ENCODE data around the gene NCEH1. TPM values are rescaled to one million over a fixed set of nuclear protein-coding genes. Genes with fewer than 3 reads are reported as not detected.

NCEH1 gene
- total and polyA plus RNA-seq, 7 donors = 2.6 to 12.0 (median 5.1) TPM

DNA sequence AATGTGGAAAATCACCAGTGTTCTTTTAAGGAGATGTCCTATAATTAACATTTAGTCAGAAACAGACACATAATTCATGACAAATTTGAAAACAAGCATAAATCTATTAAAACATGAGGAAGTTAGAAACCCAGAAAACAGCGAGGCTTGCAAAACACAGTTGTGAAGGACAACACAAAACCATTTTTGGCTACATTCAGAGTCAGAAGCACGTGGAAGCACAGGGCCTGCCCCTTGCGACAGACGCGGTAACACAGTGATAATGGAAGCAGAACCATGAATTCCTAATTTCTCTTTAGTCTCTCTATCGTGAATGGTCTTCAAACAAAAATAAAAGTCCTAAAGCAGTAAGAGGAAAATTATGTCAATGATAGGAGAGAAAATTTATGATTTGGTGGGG, 12.2 kb downstream of the NCEH1 start:
- Histone ChIP-seq H3K4me1 (no peaks in the 10 kb centered on the region), H3K27me3 (ENCODE audit: insufficient read depth in 3 of 3, low read length in 2 of 3) (no peaks in the 10 kb centered on the region), H3K9me3 (no peaks in the 10 kb centered on the region), H3K27ac (no peak overlapping the region), H3K36me3 (ENCODE audit: insufficient read depth in 1 of 2, low read depth in 1 of 2) (no peaks in the 10 kb centered on the region), H3K4me3 (no peak overlapping the region)
- WGBS, 3 donors = 78 to 88% (median 83%) methylated on average over 6 of the region's 6 CpGs
- intact Hi-C loops (cut with DNase I) = no loop called here
- ATAC-seq (no peak), DNase-seq (peak in 1 of 2 donors; percentile 23)
- TF ChIP-seq, protein P1, sequence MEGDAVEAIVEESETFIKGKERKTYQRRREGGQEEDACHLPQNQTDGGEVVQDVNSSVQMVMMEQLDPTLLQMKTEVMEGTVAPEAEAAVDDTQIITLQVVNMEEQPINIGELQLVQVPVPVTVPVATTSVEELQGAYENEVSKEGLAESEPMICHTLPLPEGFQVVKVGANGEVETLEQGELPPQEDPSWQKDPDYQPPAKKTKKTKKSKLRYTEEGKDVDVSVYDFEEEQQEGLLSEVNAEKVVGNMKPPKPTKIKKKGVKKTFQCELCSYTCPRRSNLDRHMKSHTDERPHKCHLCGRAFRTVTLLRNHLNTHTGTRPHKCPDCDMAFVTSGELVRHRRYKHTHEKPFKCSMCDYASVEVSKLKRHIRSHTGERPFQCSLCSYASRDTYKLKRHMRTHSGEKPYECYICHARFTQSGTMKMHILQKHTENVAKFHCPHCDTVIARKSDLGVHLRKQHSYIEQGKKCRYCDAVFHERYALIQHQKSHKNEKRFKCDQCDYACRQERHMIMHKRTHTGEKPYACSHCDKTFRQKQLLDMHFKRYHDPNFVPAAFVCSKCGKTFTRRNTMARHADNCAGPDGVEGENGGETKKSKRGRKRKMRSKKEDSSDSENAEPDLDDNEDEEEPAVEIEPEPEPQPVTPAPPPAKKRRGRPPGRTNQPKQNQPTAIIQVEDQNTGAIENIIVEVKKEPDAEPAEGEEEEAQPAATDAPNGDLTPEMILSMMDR (IDR thresholded peaks at IDR 0.05) = no peak

DNA sequence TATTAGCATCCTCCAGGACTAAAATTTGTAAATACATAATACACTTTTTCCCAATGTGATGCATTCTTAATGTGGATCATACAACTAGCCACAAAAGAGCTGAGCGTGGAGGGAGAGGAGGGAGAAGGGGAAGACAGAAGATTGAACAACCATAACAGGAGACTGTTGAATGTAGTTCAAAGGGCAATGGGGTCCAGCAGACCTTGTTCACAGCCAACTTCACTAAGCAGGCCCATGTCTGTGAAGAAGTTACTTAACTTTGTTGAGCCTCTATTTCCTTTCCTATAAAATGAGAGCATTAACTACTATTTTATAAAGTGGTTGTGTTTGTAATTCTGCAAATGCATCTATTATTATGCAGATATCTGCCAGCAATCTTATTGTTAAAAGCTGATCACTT, 13.3 kb downstream of the NCEH1 start:
- no peaks in the 10 kb centered on the region for H3K27me3 ChIP-seq (ENCODE audit: insufficient read depth in 3 of 3, low read length in 2 of 3)
- H3K4me3 ChIP-seq = no peak overlapping the region
- WGBS, 3 donors = 92 to 100% (median 94%) methylated on average over 1 of the region's 1 CpG
- DNase-seq (no peak), ATAC-seq (no peak)
- no peak overlapping the region for H3K27ac ChIP-seq
- no peaks in the 10 kb centered on the region for H3K4me1 ChIP-seq
- H3K36me3 ChIP-seq (ENCODE audit: insufficient read depth in 1 of 2, low read depth in 1 of 2) = no peaks in the 10 kb centered on the region
- intact Hi-C loops (cut with DNase I) = no loop called here
- TF ChIP-seq, protein P1 (IDR thresholded peaks at IDR 0.05) = no peak
- no peaks in the 10 kb centered on the region for H3K9me3 ChIP-seq

DNA sequence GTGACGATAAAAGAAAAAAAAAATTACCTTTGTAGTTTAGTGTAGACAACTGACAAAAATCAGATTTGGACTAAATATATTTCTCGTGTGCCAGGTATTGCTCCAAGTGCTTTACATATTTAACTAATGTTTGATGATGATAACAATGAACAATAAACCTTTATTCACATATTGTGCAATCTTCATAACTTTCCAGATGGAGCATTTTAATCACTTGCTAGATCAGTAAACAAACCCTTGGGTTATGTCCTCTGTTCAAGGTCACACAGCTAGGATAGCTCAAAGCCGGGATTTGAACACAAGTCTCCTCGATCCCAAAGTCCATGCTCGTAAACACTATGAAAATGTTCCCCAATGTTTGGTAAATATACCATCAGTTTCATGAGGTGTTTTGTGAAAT, 14.5 kb downstream of the NCEH1 start:
- TF ChIP-seq, protein P1 (IDR thresholded peaks at IDR 0.05) = no peak
- H3K9me3 ChIP-seq = no peaks in the 10 kb centered on the region

DNA sequence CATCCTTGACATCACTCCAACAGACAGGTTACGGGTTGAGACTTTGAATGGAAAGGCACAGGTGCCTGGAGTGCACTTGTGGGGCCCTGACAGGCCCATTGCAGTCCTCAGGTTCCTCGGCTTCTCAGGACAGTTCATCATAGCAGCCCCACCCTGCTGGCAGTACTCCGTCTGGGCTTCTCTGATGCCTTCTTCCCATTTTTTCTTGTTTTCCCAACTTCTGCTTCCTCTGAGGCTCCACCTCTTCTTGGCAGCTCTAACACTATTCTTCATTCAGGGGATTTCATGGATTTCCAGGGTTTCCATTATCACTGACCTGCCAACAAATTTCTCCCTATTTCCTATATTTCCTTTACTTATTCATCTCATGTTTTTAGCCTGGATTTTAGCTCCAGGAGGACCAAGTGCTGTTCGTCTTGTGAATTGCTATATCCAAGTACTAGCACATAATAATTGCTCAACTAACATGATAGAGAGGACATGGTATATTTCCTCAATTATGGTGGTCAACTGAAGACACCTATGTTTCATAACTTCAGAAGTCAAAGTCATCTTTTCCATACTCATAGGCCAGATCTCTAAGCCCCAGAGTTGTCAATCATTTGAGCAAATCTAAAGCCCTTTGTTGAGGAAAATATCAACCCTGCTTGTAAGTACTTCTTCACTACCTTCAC, 16.2 kb downstream of the NCEH1 start:
- ATAC-seq (no peak), DNase-seq (no peak)
- Histone ChIP-seq H3K27ac (no peak overlapping the region), H3K27me3 (ENCODE audit: insufficient read depth in 3 of 3, low read length in 2 of 3) (no peaks in the 10 kb centered on the region), H3K9me3 (no peaks in the 10 kb centered on the region), H3K4me1 (no peaks in the 10 kb centered on the region), H3K4me3 (no peak overlapping the region), H3K36me3 (ENCODE audit: insufficient read depth in 1 of 2, low read depth in 1 of 2) (no peaks in the 10 kb centered on the region)
- TF ChIP-seq, protein P1 (IDR thresholded peaks at IDR 0.05) = no peak
- intact Hi-C loops (cut with DNase I) = no loop called here
- WGBS, 3 donors = 69 to 76% (median 72%) methylated on average over 4 of the region's 4 CpGs

More for the DNA sequence above, 14.5 kb downstream of the NCEH1 start:
- intact Hi-C loops (cut with DNase I) = no loop called here
- H3K4me3 ChIP-seq = no peak overlapping the region
- no peaks in the 10 kb centered on the region for H3K36me3 ChIP-seq (ENCODE audit: insufficient read depth in 1 of 2, low read depth in 1 of 2)
- no peaks in the 10 kb centered on the region for H3K27me3 ChIP-seq (ENCODE audit: insufficient read depth in 3 of 3, low read length in 2 of 3)
- WGBS, 3 donors = 77 to 84% (median 83%) methylated on average over 5 of the region's 5 CpGs
- DNase-seq (no peak), ATAC-seq (no peak)
- H3K4me1 ChIP-seq = no peaks in the 10 kb centered on the region
- H3K27ac ChIP-seq = no peak overlapping the region

Measured in psoas muscle (tissue), 8 donors.